Measurements from ENCODE around the gene CDKAL1. TPM values are rescaled to one million over a fixed set of nuclear protein-coding genes. Genes with fewer than 3 reads are reported as not detected.

CDKAL1 gene
- total and polyA plus RNA-seq, 2 experiments from 2014 or later, result 12.2 to 13.7 TPM

- Histone ChIP-seq H3K36me3 (no peaks in the 10 kb centered on the region), H3K27ac (no peak overlapping the region), H3K4me1 (ENCODE audit: low read depth) (no peaks in the 10 kb centered on the region), H3K27me3 (no peaks in the 10 kb centered on the region), H3K9me3 (ENCODE audit: low read depth) (no peaks in the 10 kb centered on the region), H3K4me3 (no peak overlapping the region)
- TF ChIP-seq CTCF (IDR thresholded peaks at IDR 0.05; ENCODE audit: low read depth, low read length), result no peak
- no peak for DNase-seq (ENCODE audit: low read depth in 1 of 2, low spot score in 1 of 2)
These were observed 674.0 kb downstream of the CDKAL1 start for GRCh38 chr6:21208081-21208795.

GRCh38 chr6:21208796-21209186 is 674.5 kb downstream of the CDKAL1 start:
- Histone ChIP-seq H3K4me1 (ENCODE audit: low read depth) (no peaks in the 10 kb centered on the region), H3K27me3 (no peaks in the 10 kb centered on the region), H3K36me3 (no peaks in the 10 kb centered on the region), H3K27ac (no peak overlapping the region), H3K4me3 (no peak overlapping the region), H3K9me3 (ENCODE audit: low read depth) (no peaks in the 10 kb centered on the region)
- TF ChIP-seq CTCF (IDR thresholded peaks at IDR 0.05; ENCODE audit: low read depth, low read length), result no peak
- no peak for DNase-seq (ENCODE audit: low read depth in 1 of 2, low spot score in 1 of 2)

GRCh38 chr6:21213492-21213891 is 679.2 kb downstream of the CDKAL1 start:
- Histone ChIP-seq H3K27ac (no peak overlapping the region), H3K36me3 (no peaks in the 10 kb centered on the region), H3K9me3 (ENCODE audit: low read depth) (no peaks in the 10 kb centered on the region), H3K4me1 (ENCODE audit: low read depth) (no peaks in the 10 kb centered on the region), H3K4me3 (no peak overlapping the region), H3K27me3 (no peaks in the 10 kb centered on the region)
- TF ChIP-seq CTCF (IDR thresholded peaks at IDR 0.05; ENCODE audit: low read depth, low read length), result no peak
- DNase-seq (ENCODE audit: low read depth in 1 of 2, low spot score in 1 of 2), result no peak

- H3K9me3 ChIP-seq (ENCODE audit: low read depth), result no peaks in the 10 kb centered on the region
- no peaks in the 10 kb centered on the region for H3K36me3 ChIP-seq
- TF ChIP-seq CTCF (IDR thresholded peaks at IDR 0.05; ENCODE audit: low read depth, low read length), result no peak
- no peak for DNase-seq (ENCODE audit: low read depth in 1 of 2, low spot score in 1 of 2)
- no peak overlapping the region for H3K4me3 ChIP-seq
- H3K27me3 ChIP-seq, result no peaks in the 10 kb centered on the region
- no peak overlapping the region for H3K27ac ChIP-seq
- no peaks in the 10 kb centered on the region for H3K4me1 ChIP-seq (ENCODE audit: low read depth)
These were observed 680.6 kb downstream of the CDKAL1 start for GRCh38 chr6:21214738-21215448.

- no peaks in the 10 kb centered on the region for H3K36me3 ChIP-seq
- H3K9me3 ChIP-seq (ENCODE audit: low read depth), result no peaks in the 10 kb centered on the region
- no peaks in the 10 kb centered on the region for H3K4me1 ChIP-seq (ENCODE audit: low read depth)
- H3K27ac ChIP-seq, result no peak overlapping the region
- DNase-seq (ENCODE audit: low read depth in 1 of 2, low spot score in 1 of 2), result no peak
- no peak for TF ChIP-seq CTCF (IDR thresholded peaks at IDR 0.05; ENCODE audit: low read depth, low read length)
- no peak overlapping the region for H3K4me3 ChIP-seq
- H3K27me3 ChIP-seq, result no peaks in the 10 kb centered on the region
These were observed 685.0 kb downstream of the CDKAL1 start for GRCh38 chr6:21219241-21219640.

All from cardiac muscle cell (in vitro differentiated cells and primary cell).